HepG2 (cell line): ENCODE measurements around the gene TRANK1. TPM values are rescaled to one million over a fixed set of nuclear protein-coding genes. Genes with fewer than 3 reads are reported as not detected.

Experiments
- DPF2 ChIP-seq: sonication (generic); formaldehyde crosslinking; IDR thresholded peaks from 2 replicates; pipeline ENCODE4 v1.4.0; 2020; ENCODE audit warnings: mild to moderate bottlenecking, low read depth, missing genetic modification reagents, borderline replicate concordance
- FOXO1 ChIP-seq: sonication (generic); formaldehyde crosslinking; IDR thresholded peaks from 2 replicates; pipeline ENCODE4 v1.4.0; 2020; ENCODE audit warnings: missing genetic modification reagents
- IKZF1 ChIP-seq: fragments of 450-650 bp; IDR thresholded peaks from 2 replicates; pipeline ENCODE4 v1.7.1; 2016
- ISL2 ChIP-seq: sonication (generic); formaldehyde crosslinking; IDR thresholded peaks from 2 replicates; pipeline ENCODE4 v1.5.0; 2020; ENCODE audit warnings: missing genetic modification reagents
- RNF2 ChIP-seq: fragments of 450-650 bp; conservative IDR thresholded peaks from 2 replicates; pipeline ENCODE4 v1.6.1; 2016; ENCODE audit warnings: low read depth
- TRAFD1 ChIP-seq: sonication (generic); formaldehyde crosslinking; IDR thresholded peaks from 2 replicates; pipeline ENCODE4 v1.5.1; 2020; ENCODE audit warnings: missing genetic modification reagents, mild to moderate bottlenecking, borderline replicate concordance
- ZBTB38 ChIP-seq: sonication (generic); formaldehyde crosslinking; IDR thresholded peaks from 2 replicates; pipeline ENCODE4 v1.5.1; 2020; ENCODE audit warnings: mild to moderate bottlenecking, missing genetic modification reagents
- ZEB1 ChIP-seq: IDR thresholded peaks from 2 replicates; pipeline ENCODE4 v1.6.1; 2012; ENCODE audit warnings: mild to moderate bottlenecking, low read depth, inconsistent platforms; ENCODE audit not compliant: insufficient replicate concordance
- ZNF468 ChIP-seq: sonication (generic); formaldehyde crosslinking; IDR thresholded peaks from 2 replicates; pipeline ENCODE4 v1.8.0; 2022; ENCODE audit warnings: mild to moderate bottlenecking, moderate library complexity, missing genetic modification reagents
- ZNF737 ChIP-seq: sonication (generic); formaldehyde crosslinking; IDR thresholded peaks from 2 replicates; pipeline ENCODE4 v1.5.0; 2020; ENCODE audit warnings: missing genetic modification reagents, mild to moderate bottlenecking, borderline replicate concordance
- ZNF761 ChIP-seq: sonication (generic); formaldehyde crosslinking; conservative IDR thresholded peaks from 2 replicates; pipeline ENCODE4 v1.4.0; 2020; ENCODE audit warnings: mild to moderate bottlenecking, missing genetic modification reagents
- ZSCAN21 ChIP-seq: sonication (generic); formaldehyde crosslinking; IDR thresholded peaks from 2 replicates; pipeline ENCODE4 v1.8.0; 2022; ENCODE audit warnings: mild to moderate bottlenecking, missing genetic modification reagents, moderate library complexity, borderline replicate concordance
- polyA plus RNA-seq, 8 experiments: library from polyadenylated mRNA; depleted of rRNA in 3 of 8; stranded (reverse) in 7 of 8; unstranded in 1 of 8; fragments of >200 nt; fragmentation: Illumina TruSeq in 4 of 8; extraction: Trizol in 4 of 8; gene quantifications; 2 replicates each; pipeline versions ENCODE4 v1.2.1 to v1.2.3, GENCODE V29; 2011 to 2016; ENCODE audit warnings: low read depth in 4 of 8, missing spikeins in 1 of 8, mixed read lengths in 1 of 8; ENCODE audit not compliant: insufficient read depth in 1 of 8
- total RNA-seq, 5 experiments: library from RNA; depleted of rRNA; stranded (reverse); fragments of >200 nt; fragmentation: Illumina TruSeq; extraction: Trizol; gene quantifications; 2 replicates each; pipeline ENCODE4 v1.2.3, GENCODE V29; 2016; ENCODE audit warnings: low read depth in 1 of 5
- TF ChIP-seq, protein P1 (sequence below): sonication (generic); formaldehyde crosslinking; IDR thresholded peaks from 2 replicates; pipeline ENCODE4 v1.5.1; 2020; ENCODE audit warnings: missing genetic modification reagents, mild to moderate bottlenecking, borderline replicate concordance
- TF ChIP-seq, protein P2 (sequence below): sonication (generic); formaldehyde crosslinking; IDR thresholded peaks from 2 replicates; pipeline ENCODE4 v1.4.0; 2020; ENCODE audit warnings: missing genetic modification reagents, borderline replicate concordance
- TF ChIP-seq, protein P3 (sequence below): sonication (generic); formaldehyde crosslinking; IDR thresholded peaks from 2 replicates; pipeline ENCODE4 v1.8.0; 2022; ENCODE audit warnings: missing genetic modification reagents, mild to moderate bottlenecking, moderate library complexity, borderline replicate concordance
- TF ChIP-seq, protein P4 (sequence below), 2 experiments: fragments of 450-650 bp in 1 of 2; sonication (generic) in 1 of 2; formaldehyde crosslinking; IDR thresholded peaks; 2 replicates each; pipeline versions ENCODE4 v1.5.0 to v1.8.0; 2020 to 2022; ENCODE audit warnings: mild to moderate bottlenecking in 1 of 2, missing genetic modification reagents in 1 of 2

Gene TRANK1
- total and polyA plus RNA-seq, 2 of the 13 experiments (the other 11 are each of a cell fraction or from before 2014, with no cell fraction given): 0.13 to 0.32 TPM

DNA sequence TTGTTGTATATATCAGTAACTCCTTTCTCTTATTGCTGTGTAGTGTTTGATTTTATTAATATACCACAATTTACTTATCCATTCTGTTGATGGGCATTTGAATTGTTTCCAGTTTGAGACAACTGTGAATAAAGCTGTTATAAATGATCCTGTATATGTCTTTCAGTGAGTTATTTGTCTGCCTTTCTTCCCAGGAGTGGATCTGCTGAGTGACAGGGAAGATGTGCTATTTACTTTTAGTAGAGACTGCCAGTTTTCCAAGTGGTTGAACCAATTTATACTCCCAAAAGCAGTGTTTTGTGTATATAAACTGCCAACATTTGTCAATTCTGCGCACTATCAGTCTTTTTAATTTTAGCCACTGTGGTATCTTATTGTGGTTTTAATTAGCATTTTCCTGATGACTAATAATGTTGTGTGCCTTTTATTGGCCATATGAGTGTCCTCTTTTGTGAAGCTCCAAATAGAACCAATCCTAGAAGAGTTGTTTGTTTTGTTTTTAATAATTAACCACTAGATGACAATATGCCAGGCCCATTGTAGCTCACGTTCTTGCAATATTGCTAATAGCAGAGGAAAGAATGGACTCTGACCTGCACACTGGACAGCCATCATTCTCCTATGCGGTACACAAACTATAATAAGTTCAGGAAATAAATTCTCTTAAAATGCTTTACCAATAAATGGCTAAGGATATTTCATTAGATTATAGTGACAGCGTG lies 25.3 kb downstream of the TRANK1 start (continued):
- TF ChIP-seq, protein P1, sequence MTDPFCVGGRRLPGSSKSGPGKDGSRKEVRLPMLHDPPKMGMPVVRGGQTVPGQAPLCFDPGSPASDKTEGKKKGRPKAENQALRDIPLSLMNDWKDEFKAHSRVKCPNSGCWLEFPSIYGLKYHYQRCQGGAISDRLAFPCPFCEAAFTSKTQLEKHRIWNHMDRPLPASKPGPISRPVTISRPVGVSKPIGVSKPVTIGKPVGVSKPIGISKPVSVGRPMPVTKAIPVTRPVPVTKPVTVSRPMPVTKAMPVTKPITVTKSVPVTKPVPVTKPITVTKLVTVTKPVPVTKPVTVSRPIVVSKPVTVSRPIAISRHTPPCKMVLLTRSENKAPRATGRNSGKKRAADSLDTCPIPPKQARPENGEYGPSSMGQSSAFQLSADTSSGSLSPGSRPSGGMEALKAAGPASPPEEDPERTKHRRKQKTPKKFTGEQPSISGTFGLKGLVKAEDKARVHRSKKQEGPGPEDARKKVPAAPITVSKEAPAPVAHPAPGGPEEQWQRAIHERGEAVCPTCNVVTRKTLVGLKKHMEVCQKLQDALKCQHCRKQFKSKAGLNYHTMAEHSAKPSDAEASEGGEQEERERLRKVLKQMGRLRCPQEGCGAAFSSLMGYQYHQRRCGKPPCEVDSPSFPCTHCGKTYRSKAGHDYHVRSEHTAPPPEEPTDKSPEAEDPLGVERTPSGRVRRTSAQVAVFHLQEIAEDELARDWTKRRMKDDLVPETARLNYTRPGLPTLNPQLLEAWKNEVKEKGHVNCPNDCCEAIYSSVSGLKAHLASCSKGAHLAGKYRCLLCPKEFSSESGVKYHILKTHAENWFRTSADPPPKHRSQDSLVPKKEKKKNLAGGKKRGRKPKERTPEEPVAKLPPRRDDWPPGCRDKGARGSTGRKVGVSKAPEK (CRISPR knock-in tag): no peak
- TF ChIP-seq ZNF468 (CRISPR knock-in tag): no peak
- TF ChIP-seq, protein P2, sequence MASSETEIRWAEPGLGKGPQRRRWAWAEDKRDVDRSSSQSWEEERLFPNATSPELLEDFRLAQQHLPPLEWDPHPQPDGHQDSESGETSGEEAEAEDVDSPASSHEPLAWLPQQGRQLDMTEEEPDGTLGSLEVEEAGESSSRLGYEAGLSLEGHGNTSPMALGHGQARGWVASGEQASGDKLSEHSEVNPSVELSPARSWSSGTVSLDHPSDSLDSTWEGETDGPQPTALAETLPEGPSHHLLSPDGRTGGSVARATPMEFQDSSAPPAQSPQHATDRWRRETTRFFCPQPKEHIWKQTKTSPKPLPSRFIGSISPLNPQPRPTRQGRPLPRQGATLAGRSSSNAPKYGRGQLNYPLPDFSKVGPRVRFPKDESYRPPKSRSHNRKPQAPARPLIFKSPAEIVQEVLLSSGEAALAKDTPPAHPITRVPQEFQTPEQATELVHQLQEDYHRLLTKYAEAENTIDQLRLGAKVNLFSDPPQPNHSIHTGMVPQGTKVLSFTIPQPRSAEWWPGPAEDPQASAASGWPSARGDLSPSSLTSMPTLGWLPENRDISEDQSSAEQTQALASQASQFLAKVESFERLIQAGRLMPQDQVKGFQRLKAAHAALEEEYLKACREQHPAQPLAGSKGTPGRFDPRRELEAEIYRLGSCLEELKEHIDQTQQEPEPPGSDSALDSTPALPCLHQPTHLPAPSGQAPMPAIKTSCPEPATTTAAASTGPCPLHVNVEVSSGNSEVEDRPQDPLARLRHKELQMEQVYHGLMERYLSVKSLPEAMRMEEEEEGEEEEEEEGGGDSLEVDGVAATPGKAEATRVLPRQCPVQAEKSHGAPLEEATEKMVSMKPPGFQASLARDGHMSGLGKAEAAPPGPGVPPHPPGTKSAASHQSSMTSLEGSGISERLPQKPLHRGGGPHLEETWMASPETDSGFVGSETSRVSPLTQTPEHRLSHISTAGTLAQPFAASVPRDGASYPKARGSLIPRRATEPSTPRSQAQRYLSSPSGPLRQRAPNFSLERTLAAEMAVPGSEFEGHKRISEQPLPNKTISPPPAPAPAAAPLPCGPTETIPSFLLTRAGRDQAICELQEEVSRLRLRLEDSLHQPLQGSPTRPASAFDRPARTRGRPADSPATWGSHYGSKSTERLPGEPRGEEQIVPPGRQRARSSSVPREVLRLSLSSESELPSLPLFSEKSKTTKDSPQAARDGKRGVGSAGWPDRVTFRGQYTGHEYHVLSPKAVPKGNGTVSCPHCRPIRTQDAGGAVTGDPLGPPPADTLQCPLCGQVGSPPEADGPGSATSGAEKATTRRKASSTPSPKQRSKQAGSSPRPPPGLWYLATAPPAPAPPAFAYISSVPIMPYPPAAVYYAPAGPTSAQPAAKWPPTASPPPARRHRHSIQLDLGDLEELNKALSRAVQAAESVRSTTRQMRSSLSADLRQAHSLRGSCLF (CRISPR knock-in tag): no peak
- TF ChIP-seq ISL2: peak; percentile 53; the same call in 1 of the 2 replicates
- no peak for TF ChIP-seq DPF2 (CRISPR knock-in tag)
- TF ChIP-seq RNF2: no peak
- TF ChIP-seq TRAFD1 (CRISPR knock-in tag): no peak
- no peak for TF ChIP-seq FOXO1 (CRISPR knock-in tag)
- no peak for TF ChIP-seq ZEB1
- TF ChIP-seq IKZF1: no peak
- TF ChIP-seq ZNF761: no peak
- TF ChIP-seq, protein P3, sequence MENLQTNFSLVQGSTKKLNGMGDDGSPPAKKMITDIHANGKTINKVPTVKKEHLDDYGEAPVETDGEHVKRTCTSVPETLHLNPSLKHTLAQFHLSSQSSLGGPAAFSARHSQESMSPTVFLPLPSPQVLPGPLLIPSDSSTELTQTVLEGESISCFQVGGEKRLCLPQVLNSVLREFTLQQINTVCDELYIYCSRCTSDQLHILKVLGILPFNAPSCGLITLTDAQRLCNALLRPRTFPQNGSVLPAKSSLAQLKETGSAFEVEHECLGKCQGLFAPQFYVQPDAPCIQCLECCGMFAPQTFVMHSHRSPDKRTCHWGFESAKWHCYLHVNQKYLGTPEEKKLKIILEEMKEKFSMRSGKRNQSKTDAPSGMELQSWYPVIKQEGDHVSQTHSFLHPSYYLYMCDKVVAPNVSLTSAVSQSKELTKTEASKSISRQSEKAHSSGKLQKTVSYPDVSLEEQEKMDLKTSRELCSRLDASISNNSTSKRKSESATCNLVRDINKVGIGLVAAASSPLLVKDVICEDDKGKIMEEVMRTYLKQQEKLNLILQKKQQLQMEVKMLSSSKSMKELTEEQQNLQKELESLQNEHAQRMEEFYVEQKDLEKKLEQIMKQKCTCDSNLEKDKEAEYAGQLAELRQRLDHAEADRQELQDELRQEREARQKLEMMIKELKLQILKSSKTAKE (CRISPR knock-in tag): no peak
- TF ChIP-seq ZSCAN21 (CRISPR knock-in tag): no peak
- TF ChIP-seq ZNF737 (CRISPR knock-in tag): no peak
- no peak for TF ChIP-seq ZBTB38 (CRISPR knock-in tag)
- TF ChIP-seq, protein P4, sequence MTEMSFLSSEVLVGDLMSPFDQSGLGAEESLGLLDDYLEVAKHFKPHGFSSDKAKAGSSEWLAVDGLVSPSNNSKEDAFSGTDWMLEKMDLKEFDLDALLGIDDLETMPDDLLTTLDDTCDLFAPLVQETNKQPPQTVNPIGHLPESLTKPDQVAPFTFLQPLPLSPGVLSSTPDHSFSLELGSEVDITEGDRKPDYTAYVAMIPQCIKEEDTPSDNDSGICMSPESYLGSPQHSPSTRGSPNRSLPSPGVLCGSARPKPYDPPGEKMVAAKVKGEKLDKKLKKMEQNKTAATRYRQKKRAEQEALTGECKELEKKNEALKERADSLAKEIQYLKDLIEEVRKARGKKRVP (CRISPR knock-in tag; IDR thresholded peaks at IDR 0.05): peak in 1 of 2 experiments; percentile 42; a peak in 1 of 4 replicates
